HepG2 (cell line): Measurements from ENCODE around the gene SLC22A5. TPM values are rescaled to one million over a fixed set of nuclear protein-coding genes. Genes with fewer than 3 reads are reported as not detected.

Experiments used
- ARNTL ChIP-seq: sonication (generic); formaldehyde crosslinking; IDR thresholded peaks from 2 replicates; pipeline ENCODE4 v1.4.0; 2020; ENCODE audit warnings: mild to moderate bottlenecking, missing genetic modification reagents
- MTA1 ChIP-seq: sonication (generic); formaldehyde crosslinking; IDR thresholded peaks from 2 replicates; pipeline ENCODE4 v1.4.0; 2020; ENCODE audit warnings: missing genetic modification reagents, mild to moderate bottlenecking, borderline replicate concordance
- PPARG ChIP-seq: conservative IDR thresholded peaks from 2 replicates; pipeline ENCODE4 v1.6.1; 2016; ENCODE audit warnings: missing biosample characterization, missing genetic modification reagents
- PRMT3 ChIP-seq: sonication (generic); formaldehyde crosslinking; IDR thresholded peaks from 2 replicates; pipeline ENCODE4 v1.8.1; 2022; ENCODE audit warnings: low read depth, mild to moderate bottlenecking, moderate library complexity, missing genetic modification reagents, borderline replicate concordance
- RELA ChIP-seq: sonication (generic); formaldehyde crosslinking; IDR thresholded peaks from 2 replicates; pipeline ENCODE4 v1.4.0; 2020; ENCODE audit warnings: missing genetic modification reagents
- SRY ChIP-seq: sonication (generic); formaldehyde crosslinking; IDR thresholded peaks from 2 replicates; pipeline ENCODE4 v1.8.0; 2022; ENCODE audit warnings: mild to moderate bottlenecking, missing genetic modification reagents
- ZNF30 ChIP-seq: sonication (generic); formaldehyde crosslinking; IDR thresholded peaks from 2 replicates; pipeline ENCODE4 v1.5.0; 2020; ENCODE audit warnings: mild to moderate bottlenecking, missing genetic modification reagents
- ZSCAN25 ChIP-seq: sonication (generic); formaldehyde crosslinking; IDR thresholded peaks from 2 replicates; pipeline ENCODE4 v1.8.0; 2022; ENCODE audit warnings: mild to moderate bottlenecking, missing genetic modification reagents
- polyA plus RNA-seq, 8 experiments: library from polyadenylated mRNA; depleted of rRNA in 3 of 8; stranded (reverse) in 7 of 8; unstranded in 1 of 8; fragments of >200 nt; fragmentation: Illumina TruSeq in 4 of 8; extraction: Trizol in 4 of 8; gene quantifications; 2 replicates each; pipeline versions ENCODE4 v1.2.1 to v1.2.3, GENCODE V29; 2011 to 2016; ENCODE audit warnings: low read depth in 4 of 8, missing spikeins in 1 of 8, mixed read lengths in 1 of 8; ENCODE audit not compliant: insufficient read depth in 1 of 8
- total RNA-seq, 5 experiments: library from RNA; depleted of rRNA; stranded (reverse); fragments of >200 nt; fragmentation: Illumina TruSeq; extraction: Trizol; gene quantifications; 2 replicates each; pipeline ENCODE4 v1.2.3, GENCODE V29; 2016; ENCODE audit warnings: low read depth in 1 of 5
- TF ChIP-seq, protein P1 (sequence below), 2 experiments: sonication (generic) in 1 of 2; formaldehyde crosslinking in 1 of 2; IDR thresholded peaks; 2 replicates each; pipeline versions ENCODE4 v1.6.1 to v1.9.0; 2014 to 2022; ENCODE audit warnings: antibody characterized with exemption in 1 of 2, borderline replicate concordance in 1 of 2, inconsistent platforms in 1 of 2, low read depth in 1 of 2, missing genetic modification reagents in 1 of 2
- TF ChIP-seq, protein P2 (sequence below): sonication (generic); formaldehyde crosslinking; IDR thresholded peaks from 2 replicates; pipeline ENCODE4 v1.4.0; 2020; ENCODE audit warnings: missing genetic modification reagents

Gene SLC22A5
- total and polyA plus RNA-seq, 2 of the 13 experiments (the other 11 are each of a cell fraction or from before 2014, with no cell fraction given): 7.1 to 15.1 TPM

DNA sequence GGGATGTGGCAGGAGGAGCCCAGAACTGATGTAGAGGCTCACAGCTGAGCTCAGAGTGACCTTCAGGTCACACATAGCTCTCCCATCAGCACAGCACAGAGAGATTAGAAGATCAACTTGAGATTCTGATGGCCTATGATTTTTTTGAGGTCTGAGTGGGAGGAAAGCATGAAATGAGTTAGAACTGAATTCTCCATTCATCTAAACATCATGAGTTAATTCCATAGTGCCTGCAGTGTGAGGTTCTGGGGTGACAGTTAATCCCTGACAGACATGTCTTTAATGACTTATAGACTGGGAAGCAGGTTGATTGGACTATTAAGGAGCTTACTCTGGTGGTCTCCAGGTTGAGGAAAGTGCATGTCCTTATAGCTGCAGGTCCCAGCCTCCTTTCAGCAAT is 22.4 kb downstream of the SLC22A5 start (continued):
- TF ChIP-seq, protein P1, sequence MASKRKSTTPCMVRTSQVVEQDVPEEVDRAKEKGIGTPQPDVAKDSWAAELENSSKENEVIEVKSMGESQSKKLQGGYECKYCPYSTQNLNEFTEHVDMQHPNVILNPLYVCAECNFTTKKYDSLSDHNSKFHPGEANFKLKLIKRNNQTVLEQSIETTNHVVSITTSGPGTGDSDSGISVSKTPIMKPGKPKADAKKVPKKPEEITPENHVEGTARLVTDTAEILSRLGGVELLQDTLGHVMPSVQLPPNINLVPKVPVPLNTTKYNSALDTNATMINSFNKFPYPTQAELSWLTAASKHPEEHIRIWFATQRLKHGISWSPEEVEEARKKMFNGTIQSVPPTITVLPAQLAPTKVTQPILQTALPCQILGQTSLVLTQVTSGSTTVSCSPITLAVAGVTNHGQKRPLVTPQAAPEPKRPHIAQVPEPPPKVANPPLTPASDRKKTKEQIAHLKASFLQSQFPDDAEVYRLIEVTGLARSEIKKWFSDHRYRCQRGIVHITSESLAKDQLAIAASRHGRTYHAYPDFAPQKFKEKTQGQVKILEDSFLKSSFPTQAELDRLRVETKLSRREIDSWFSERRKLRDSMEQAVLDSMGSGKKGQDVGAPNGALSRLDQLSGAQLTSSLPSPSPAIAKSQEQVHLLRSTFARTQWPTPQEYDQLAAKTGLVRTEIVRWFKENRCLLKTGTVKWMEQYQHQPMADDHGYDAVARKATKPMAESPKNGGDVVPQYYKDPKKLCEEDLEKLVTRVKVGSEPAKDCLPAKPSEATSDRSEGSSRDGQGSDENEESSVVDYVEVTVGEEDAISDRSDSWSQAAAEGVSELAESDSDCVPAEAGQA (IDR thresholded peaks at IDR 0.05; ENCODE audit: low read depth): no peak
- TF ChIP-seq, protein P1 (CRISPR knock-in tag; IDR thresholded peaks at IDR 0.05; ENCODE audit: borderline replicate concordance): no peak
- TF ChIP-seq ZNF30 (CRISPR knock-in tag) (no peak), ZSCAN25 (CRISPR knock-in tag) (no peak), ARNTL (CRISPR knock-in tag) (no peak), PPARG (CRISPR knock-in tag) (no peak), SRY (CRISPR knock-in tag) (no peak), PRMT3 (no peak), MTA1 (no peak), RELA (no peak)
- TF ChIP-seq, protein P2, sequence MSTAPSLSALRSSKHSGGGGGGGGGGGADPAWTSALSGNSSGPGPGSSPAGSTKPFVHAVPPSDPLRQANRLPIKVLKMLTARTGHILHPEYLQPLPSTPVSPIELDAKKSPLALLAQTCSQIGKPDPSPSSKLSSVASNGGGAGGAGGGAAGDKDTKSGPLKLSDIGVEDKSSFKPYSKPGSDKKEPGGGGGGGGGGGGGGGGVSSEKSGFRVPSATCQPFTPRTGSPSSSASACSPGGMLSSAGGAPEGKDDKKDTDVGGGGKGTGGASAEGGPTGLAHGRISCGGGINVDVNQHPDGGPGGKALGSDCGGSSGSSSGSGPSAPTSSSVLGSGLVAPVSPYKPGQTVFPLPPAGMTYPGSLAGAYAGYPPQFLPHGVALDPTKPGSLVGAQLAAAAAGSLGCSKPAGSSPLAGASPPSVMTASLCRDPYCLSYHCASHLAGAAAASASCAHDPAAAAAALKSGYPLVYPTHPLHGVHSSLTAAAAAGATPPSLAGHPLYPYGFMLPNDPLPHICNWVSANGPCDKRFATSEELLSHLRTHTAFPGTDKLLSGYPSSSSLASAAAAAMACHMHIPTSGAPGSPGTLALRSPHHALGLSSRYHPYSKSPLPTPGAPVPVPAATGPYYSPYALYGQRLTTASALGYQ (CRISPR knock-in tag): no peak
